ENCODE results near the gene SYMPK.

SYMPK gene

GRCh38 chr19:45779231-45780145 lies 83.5 kb downstream of the SYMPK start:
- peak; percentile 88 for DNase-seq

GRCh38 chr19:45778010-45778661 lies 84.8 kb downstream of the SYMPK start:
- DNase-seq = no peak

DNA sequence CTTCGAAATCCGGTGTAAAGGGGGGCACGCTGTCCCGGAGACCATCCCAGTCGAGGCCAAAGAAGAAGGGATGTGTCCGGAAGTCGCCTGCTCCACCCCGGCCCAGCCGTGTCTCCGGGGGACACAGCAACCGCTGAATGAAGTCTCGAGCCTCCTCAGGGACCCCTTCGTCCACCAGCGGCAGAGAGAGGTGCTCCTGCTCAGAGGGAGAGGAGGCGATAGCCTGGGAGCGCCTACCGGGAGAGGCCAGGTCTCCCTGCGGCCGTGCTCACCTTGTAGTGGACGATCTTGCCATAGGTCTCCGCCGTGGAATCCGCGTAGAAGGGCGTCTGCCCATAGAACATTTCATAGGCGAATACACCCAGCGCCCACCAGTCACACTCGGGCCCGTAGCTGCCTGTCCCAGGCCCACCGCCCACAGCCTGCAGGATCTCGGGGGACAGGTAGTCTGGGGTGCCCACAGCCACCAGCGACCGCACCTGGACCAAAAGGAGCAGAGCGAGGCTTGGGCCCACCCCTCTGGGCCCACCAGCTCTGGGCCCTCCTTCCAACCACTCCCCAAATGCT lies 85.5 kb downstream of the SYMPK start:
- no peak for DNase-seq

DNA sequence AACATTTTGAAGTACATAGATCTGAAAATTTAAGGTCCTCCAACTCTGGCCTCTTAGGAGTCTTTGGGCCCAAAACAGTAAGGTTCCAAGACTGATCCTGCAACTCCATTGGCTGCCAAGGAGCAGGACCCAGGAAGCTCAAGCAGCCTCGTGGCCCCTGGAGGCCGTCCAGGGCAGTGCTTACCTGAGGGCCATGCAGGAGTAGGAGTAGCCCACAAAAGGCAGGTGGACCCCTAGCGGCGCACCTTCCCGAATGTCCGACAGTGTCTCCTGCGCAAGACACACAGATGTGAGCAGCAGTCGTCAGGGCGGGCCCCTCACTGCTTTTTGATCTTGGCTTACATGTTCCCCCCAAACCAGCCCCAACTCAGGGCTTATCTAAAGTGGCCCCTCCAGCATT lies 88.2 kb downstream of the SYMPK start:
- DNase-seq = no peak

GRCh38 chr19:45773384-45773783 lies 89.6 kb downstream of the SYMPK start:
- DNase-seq = no peak

- DNase-seq = no peak
Measured at GRCh38 chr19:45772912-45773311, 90.0 kb downstream of the SYMPK start.

- no peak for DNase-seq
Measured at GRCh38 chr19:45772130-45772840, 90.7 kb downstream of the SYMPK start.

DNA sequence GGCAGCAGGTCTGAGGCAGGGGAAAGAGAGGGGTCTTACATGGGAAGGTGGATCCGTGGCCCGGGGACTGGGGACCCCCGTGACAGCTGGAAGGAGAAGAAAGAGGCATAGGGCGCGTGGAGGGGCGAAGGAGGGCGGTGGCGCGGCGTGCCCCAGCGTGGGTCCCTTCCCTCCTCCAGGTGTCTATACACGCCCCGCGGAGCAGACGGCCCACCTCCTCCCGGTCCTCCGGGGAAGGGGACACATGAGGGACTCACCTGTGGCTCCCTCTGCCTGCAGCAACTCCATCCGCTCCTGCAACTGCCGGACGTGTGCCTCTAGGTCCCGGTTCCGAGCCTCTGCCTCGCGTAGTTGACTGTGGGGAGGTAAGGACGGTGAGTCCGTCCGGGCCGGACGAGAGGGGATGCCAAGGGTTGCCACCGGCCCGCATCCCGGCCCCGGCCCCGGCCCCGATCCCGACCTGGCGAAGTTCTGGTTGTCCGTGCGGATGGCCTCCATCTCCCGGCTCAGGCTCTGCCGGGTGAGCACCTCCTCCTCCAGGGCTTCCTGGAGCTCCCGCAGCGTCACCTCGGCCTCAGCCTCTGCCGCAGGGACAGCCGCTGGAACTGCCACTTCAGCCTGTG lies 91.5 kb downstream of the SYMPK start:
- DNase-seq = no peak

- DNase-seq = peak; percentile 88
Measured at GRCh38 chr19:45770192-45771101, 92.5 kb downstream of the SYMPK start.

DNA sequence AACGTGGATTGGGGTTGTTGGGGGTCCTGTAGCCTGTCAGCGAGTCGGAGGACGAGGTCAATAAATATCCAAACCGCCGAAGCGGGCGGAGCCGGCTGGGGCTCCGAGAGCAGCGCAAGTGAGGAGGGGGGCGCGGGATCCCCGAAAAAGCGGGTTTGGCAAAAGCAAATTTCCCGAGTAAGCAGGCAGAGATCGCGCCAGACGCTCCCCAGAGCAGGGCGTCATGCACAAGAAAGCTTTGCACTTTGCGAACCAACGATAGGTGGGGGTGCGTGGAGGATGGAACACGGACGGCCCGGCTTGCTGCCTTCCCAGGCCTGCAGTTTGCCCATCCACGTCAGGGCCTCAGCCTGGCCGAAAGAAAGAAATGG lies 93.1 kb downstream of the SYMPK start:
- no peak for DNase-seq

GRCh38 chr19:45768984-45769782 lies 93.8 kb downstream of the SYMPK start, which contains the start of gene SIX5:
TSS of gene SIX5 (minus strand) at chr19:45769252. CDS start at chr19:45768844, 408 bp downstream.
- DNase-seq = peak; percentile 98

DNA sequence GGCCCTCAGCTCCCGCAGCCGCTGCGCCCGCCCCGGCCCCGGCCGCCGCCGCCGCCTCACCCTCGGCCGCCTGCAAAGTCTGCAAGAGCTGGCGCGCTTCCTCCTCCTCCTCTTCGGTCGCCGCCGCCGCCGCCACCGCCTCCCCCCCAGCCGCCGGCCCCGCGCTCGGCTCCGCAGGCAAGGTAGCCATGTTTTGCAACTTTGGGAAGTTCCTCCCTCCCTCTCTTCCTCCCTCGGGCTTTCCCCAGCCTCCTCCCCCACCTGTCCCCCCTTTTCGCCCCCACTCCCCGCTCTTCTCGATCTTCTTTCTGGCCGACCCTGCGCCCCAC lies 94.3 kb downstream of the SYMPK start:
- DNase-seq = peak; percentile 49

GRCh38 chr19:45767881-45768654 lies 94.9 kb downstream of the SYMPK start:
- peak; percentile 55 for DNase-seq

- DNase-seq = no peak
Measured at GRCh38 chr19:45767410-45767880, 95.5 kb downstream of the SYMPK start.

DNA sequence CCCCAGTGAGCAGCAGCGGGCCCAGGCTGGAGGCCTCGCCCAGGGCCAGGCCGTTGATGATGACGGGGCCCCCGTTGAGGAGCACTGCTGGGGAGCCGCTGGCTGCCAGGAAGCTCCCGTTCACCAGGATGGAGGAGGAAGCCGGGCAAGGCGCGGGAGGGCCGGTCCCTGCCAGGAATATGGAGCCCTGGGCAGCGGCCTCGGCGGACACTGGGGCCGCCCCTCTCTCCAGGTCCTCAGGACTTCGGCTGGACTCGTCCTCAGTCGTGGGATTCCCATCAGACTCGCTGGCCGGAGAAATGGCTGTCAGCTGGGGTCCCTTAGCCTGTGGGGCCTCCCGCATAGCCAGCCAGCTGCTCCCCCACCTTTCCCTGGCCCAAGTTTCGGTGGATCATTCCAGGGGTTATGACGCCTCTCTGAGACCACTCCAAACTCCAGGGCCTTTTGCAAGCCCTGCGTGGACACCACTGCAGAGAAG lies 96.0 kb downstream of the SYMPK start:
- no peak for DNase-seq

DNA sequence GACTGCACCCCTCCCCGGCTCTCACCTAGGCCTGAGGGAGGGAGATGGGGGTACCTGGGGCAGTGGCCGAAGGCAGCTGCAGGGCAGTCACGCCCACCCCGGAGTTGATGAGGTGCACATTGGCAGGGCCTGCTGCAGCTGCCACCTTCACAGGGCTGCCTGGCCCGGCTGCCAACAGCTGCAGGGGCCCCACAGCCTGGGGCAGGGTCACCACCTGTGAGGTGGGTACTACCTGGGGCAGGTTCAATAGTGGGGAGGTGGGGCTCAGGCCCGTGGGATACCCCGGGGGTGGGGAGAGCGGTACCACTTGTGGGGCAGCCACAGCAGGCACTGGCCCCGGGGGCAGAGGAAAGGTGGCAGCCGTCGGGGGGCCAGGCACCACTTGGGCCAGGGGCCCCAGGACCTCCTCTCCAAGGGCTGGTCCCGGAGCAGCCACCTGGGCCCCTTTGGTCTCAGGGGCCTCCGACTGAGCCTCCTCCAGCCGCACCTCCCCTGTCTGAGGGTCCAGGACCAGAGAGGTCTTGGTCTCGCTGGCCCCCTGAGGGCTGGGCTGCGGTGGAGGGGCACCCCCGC lies 96.6 kb downstream of the SYMPK start:
- DNase-seq = no peak

GRCh38 chr19:45765702-45766295 lies 97.1 kb downstream of the SYMPK start:
- no peak for DNase-seq

Measured in activated CD4-positive, CD25-positive, alpha-beta regulatory T cell treated with anti-CD3 and anti-CD28 coated beads, Interleukin-2, amount 50 U/mL, for 72 hours (primary cell).